Tibial nerve (tissue), 3 donors: ENCODE data around the gene DTNBP1.

Source experiments
- CTCF ChIP-seq, 5 experiments: fragments of 200-600 bp in 3 of 5; fragments of 450-650 bp in 2 of 5; sonication (generic) in 3 of 5; IDR thresholded peaks; one replicate each; pipeline ENCODE4 v1.5.1; 2016 to 2019; ENCODE audit warnings: antibody characterized with exemption in 5 of 5, mild to moderate bottlenecking in 3 of 5, moderate library complexity in 2 of 5
- POLR2A ChIP-seq, 2 donors: fragments of 450-650 bp; IDR thresholded peaks; one replicate each; pipeline ENCODE4 v1.6.1; 2017; ENCODE audit warnings: antibody characterized with exemption in 2 of 2, mild to moderate bottlenecking in 2 of 2, moderate library complexity in 2 of 2

GRCh38 chr6:15592610-15593009 is 70.2 kb downstream of the DTNBP1 start:
- TF ChIP-seq CTCF (IDR thresholded peaks at IDR 0.05) (no peak), POLR2A (IDR thresholded peaks at IDR 0.05) (no peak)
